WERI-Rb-1 (cell line): ENCODE results near the gene POLD3.

ENCODE experiments used
- DNase-seq: peaks from one replicate; pipeline ENCODE4 v3.0.0-alpha.2; 2020
- H3K27ac ChIP-seq: fragments of 250-450 bp; sonication (Bioruptor Pico); 2 replicates; pipeline ENCODE4 v1.5.1; 2020; ENCODE audit warnings: mild to moderate bottlenecking, moderate library complexity
- H3K27me3 ChIP-seq: fragments of 250-450 bp; sonication (Bioruptor Pico); 2 replicates; pipeline ENCODE4 v1.5.1; 2021; ENCODE audit warnings: mild to moderate bottlenecking, low read depth, moderate library complexity; ENCODE audit not compliant: insufficient read depth, severe bottlenecking
- H3K36me3 ChIP-seq: fragments of 250-450 bp; sonication (Bioruptor Pico); 2 replicates; pipeline ENCODE4 v1.5.1; 2020; ENCODE audit warnings: mild to moderate bottlenecking, moderate library complexity
- H3K4me3 ChIP-seq: 2 replicates; pipeline ENCODE4 v1.5.1; 2011; ENCODE audit warnings: low read depth, mild to moderate bottlenecking, control low read depth, low read length
- H3K9me3 ChIP-seq: fragments of 250-450 bp; sonication (Bioruptor Pico); 2 replicates; pipeline ENCODE4 v1.5.1; 2021; ENCODE audit warnings: mild to moderate bottlenecking, moderate library complexity; ENCODE audit not compliant: severe bottlenecking
- TF ChIP-seq, protein P1 (sequence below): IDR thresholded peaks from 2 replicates; pipeline ENCODE4 v1.5.1; 2011; ENCODE audit warnings: low read depth, mild to moderate bottlenecking, control low read depth, inconsistent platforms, low read length

Gene POLD3

DNA sequence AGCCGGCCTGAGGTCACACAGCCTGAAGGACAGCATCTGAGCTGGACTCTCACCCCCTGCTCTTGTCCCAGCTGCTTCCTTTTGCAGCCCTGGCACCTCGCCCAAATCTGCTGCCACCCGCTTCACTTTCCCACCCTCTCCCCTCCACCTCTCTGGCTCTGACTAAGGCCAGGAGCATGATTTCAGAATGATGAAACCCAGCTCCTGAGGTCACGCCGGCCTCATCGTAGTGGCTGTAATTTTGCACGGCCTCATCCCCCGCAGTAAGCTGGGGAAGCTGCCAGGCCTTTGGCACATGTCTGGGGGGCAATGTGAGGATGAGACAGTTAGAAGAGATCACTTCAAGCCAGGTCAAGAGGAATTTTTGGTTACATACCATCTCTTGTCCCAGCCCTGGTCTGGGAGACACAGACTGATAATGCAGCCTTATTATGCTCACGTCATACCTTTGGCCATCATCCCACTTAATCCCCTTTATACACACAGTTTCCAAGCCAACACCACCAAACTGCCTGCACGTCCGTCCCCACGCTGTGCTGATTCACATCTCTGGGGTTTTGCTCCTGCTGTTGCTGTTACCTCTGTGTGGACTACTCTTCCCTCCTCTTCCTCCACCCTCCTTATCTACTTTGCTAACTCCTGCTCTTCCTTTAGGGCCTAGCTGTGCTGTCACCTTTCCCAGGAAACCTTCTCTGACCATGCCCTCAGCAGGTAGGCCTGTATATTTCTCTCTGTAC, 80.7 kb downstream of the POLD3 start:
- no peaks in the 10 kb centered on the region for H3K36me3 ChIP-seq
- H3K27ac ChIP-seq: no peak overlapping the region
- no peak overlapping the region for H3K4me3 ChIP-seq
- no peak for DNase-seq
- peaks cover 9% of the 10 kb centered on the region for H3K9me3 ChIP-seq
- TF ChIP-seq, protein P1, sequence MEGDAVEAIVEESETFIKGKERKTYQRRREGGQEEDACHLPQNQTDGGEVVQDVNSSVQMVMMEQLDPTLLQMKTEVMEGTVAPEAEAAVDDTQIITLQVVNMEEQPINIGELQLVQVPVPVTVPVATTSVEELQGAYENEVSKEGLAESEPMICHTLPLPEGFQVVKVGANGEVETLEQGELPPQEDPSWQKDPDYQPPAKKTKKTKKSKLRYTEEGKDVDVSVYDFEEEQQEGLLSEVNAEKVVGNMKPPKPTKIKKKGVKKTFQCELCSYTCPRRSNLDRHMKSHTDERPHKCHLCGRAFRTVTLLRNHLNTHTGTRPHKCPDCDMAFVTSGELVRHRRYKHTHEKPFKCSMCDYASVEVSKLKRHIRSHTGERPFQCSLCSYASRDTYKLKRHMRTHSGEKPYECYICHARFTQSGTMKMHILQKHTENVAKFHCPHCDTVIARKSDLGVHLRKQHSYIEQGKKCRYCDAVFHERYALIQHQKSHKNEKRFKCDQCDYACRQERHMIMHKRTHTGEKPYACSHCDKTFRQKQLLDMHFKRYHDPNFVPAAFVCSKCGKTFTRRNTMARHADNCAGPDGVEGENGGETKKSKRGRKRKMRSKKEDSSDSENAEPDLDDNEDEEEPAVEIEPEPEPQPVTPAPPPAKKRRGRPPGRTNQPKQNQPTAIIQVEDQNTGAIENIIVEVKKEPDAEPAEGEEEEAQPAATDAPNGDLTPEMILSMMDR: no peak
- no peaks in the 10 kb centered on the region for H3K27me3 ChIP-seq

GRCh38 chr11:74673693-74674360, 81.4 kb downstream of the POLD3 start:
- Histone ChIP-seq H3K9me3 (peaks cover 9% of the 10 kb centered on the region), H3K27ac (no peak overlapping the region), H3K4me3 (no peak overlapping the region), H3K36me3 (no peaks in the 10 kb centered on the region), H3K27me3 (no peaks in the 10 kb centered on the region)
- TF ChIP-seq, protein P1: no peak
- no peak for DNase-seq

- Histone ChIP-seq H3K36me3 (no peaks in the 10 kb centered on the region), H3K9me3 (peaks cover 9% of the 10 kb centered on the region), H3K4me3 (no peak overlapping the region), H3K27ac (no peak overlapping the region; the same call in 1 of the 2 replicates), H3K27me3 (no peaks in the 10 kb centered on the region)
- peak; percentile 83 for DNase-seq
- TF ChIP-seq, protein P1: no peak
These were observed 83.4 kb downstream of the POLD3 start for GRCh38 chr11:74675761-74676160.

- DNase-seq: no peak
- TF ChIP-seq, protein P1: no peak
- peaks cover 9% of the 10 kb centered on the region for H3K9me3 ChIP-seq
- no peaks in the 10 kb centered on the region for H3K36me3 ChIP-seq
- no peaks in the 10 kb centered on the region for H3K27me3 ChIP-seq
- H3K4me3 ChIP-seq: no peak overlapping the region
- peak overlapping the region; percentile 25; the same call in 1 of the 2 replicates for H3K27ac ChIP-seq
These were observed 84.2 kb downstream of the POLD3 start for GRCh38 chr11:74676596-74676995.

GRCh38 chr11:74677131-74677530, 84.7 kb downstream of the POLD3 start:
- H3K27me3 ChIP-seq: no peaks in the 10 kb centered on the region
- no peak for DNase-seq
- H3K9me3 ChIP-seq: peaks cover 9% of the 10 kb centered on the region
- no peak overlapping the region for H3K27ac ChIP-seq
- H3K4me3 ChIP-seq: no peak overlapping the region
- TF ChIP-seq, protein P1: no peak
- no peaks in the 10 kb centered on the region for H3K36me3 ChIP-seq
